HG03097 (cell line): ENCODE data around the gene CEP162.
"Not testable (repeated sequence)": the region's sequence is repeated elsewhere in the genome, so short reads cannot be mapped to it uniquely, and the experiment has no call there.

ENCODE experiments used
- ATAC-seq: cut with Tn5 transposase; IDR thresholded peaks from one replicate; pipeline ENCODE4 v1.9.1; 2021; ENCODE audit not compliant: unreplicated experiment, low FRiP score

CEP162 gene

GRCh38 chr6:84164328-84164727, 63.1 kb downstream of the CEP162 start:
- ATAC-seq: not testable (repeated sequence)

GRCh38 chr6:84161190-84161589, 66.3 kb downstream of the CEP162 start:
- no peak for ATAC-seq

- no peak for ATAC-seq
Observed at GRCh38 chr6:84156306-84156705, 71.1 kb downstream of the CEP162 start.

- no peak for ATAC-seq
Observed at GRCh38 chr6:84151669-84152068, 75.8 kb downstream of the CEP162 start.

DNA sequence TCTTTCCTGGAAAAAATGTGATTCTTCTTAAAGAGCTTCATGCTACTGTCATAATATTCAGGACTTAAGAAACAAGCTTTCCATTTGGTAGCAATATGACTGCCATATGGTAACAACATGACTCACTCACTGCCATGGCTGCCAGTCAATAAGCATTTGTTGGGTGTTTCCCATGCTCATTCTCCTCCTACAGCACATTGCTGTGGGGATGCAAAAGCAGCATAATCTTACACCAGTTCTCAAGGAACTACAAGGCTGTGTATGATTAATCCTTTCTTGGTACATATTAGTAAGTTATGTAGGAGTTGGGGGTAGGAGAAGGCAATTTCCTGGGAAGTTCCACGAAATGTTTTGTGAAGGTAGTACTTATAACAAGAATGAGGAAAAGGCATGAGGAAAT, 76.7 kb downstream of the CEP162 start:
- ATAC-seq: no peak

GRCh38 chr6:84141521-84141920, 85.9 kb downstream of the CEP162 start:
- ATAC-seq: no peak

DNA sequence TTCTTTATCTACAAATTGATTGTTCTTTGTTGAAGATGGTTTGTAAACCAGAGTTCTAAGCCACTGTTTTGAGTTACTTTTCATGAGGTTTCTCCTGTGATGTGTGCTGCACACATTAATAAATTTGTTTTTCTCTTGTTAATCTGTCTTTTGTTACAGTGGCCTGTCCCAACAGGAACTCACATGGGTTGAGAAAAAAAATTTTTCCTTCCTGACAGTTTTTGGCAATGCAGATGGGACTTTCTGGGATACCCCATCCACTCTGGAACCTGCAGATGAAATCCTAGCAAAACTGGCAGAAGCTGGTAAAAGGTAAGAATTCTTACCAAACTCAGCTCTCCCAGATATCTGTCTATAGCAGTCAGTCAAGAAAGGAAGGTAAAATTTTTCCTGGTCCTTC, 88.1 kb downstream of the CEP162 start:
- ATAC-seq: no peak

- ATAC-seq: no peak
Observed at GRCh38 chr6:84137989-84138575, 89.4 kb downstream of the CEP162 start.

DNA sequence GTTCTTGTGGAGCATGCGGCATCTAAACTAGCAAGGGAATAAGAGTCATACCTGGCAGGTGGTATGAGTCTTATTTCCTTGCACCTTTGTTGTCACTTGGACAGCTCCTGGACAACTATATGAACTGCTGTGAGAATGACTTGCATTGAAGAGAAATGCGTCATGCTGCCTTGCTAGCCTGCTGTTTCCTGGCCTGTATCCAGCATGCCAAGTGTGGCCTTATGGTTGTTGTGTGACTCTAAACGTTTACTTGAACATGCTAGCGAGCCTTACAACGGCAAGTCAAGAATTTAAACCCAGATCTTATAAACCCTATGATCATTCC, 90.4 kb downstream of the CEP162 start:
- no peak for ATAC-seq

DNA sequence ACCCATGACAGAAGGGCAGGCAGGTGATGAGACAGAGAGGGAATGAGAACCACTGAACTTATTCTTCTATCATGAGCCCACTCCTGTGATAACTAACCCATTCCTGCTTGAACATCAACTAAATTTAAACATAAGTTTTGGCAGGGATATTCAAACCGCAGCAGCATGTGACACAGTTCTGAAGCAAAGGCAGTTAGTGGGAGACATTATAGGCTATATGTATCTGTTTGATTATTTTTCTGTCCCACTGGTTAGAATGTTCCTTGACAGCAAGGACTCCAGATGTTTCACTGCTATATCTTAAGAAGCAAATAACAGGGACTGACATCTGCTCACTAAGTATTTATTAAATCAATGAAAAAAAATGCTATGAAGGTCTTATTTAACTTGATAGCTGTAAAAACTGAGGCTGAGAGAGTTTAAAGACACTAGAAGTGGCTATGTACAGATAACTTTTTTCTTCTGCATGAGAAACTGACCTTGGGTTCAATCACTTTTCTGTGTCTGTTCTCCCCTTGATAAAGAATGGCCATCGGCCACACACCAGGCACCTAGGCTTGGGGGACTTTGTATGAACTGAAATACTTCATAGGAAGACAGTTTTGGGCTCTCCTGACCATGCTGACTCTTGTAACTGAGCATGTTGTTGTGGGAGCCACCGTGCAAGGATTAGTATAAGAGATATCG, 90.9 kb downstream of the CEP162 start:
- no peak for ATAC-seq

GRCh38 chr6:84135291-84135690, 92.2 kb downstream of the CEP162 start:
- ATAC-seq: no peak

DNA sequence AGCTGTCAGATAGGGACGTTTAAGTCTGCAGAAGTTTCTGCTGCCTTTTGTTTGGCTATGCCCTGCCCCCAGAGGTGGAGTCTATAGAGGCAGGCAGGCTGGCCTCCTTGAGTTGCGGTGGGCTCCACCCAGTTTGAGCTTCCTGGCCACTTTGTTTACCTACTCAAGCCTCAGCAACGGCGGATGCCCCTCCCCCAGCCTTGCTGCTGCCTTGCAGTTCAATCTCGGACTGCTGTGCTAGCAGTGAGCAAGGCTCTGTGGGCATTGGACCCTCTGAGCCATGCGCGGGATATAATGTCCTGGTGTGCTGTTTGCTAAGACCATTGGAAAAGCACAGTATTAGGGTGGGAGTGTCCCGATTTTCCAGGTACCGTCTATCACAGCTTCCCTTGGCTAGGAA, 94.1 kb downstream of the CEP162 start:
- ATAC-seq: not testable (repeated sequence)

DNA sequence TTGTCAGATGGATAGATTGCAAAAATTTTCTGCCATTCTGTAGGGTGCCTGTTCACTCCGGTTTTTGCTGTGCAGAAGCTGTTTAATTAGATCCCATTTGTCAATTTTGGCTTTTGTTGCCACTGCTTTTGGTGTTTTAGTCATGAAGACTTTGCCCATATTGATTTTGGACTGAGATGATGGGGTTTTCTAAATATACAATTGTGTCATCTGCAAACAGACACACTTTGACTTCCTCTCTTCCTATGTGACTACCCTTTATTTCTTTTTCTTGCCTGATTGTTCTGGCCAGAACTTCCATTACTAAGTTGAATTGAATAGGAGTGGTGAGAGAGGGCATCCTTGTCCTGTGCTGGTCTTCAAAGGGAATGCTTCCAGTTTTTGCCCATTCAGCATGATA, 97.9 kb downstream of the CEP162 start:
- ATAC-seq: not testable (repeated sequence)

DNA sequence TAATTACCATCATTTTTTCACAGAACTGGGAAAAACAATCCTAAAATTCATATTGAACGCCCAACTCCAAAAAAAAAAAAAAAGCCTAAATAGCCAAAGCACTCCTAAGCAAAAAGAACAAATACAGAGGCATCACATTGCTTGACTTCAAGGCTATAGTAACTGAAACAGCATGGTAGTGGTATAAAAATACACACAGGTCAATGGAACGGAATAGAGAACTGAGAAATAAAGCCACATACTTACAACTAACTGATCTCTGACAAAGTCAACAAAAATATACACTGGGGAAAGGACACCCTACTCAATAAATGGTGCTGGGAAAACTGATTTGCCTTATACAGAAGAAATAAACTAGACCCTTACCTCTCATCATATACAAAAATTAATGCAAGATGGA, 104.3 kb downstream of the CEP162 start:
- no peak for ATAC-seq

DNA sequence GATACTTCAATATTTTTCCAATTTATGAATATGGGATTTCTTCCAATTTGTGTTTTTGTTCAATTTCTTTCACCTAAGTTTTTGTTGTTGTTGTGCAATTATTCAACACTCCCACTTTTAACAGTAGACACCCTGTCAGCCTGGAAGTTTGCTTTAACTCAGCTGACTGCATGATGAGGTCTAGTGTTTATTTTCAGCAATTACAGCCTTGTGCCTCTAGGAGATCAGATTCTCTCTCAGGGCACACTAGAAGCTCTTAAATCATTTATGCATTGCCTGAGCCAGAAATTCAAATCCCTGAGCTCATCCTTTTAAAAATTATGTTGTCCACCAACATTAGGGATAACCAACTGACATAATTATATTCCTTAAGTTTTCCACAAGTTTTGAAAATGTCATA, 108.2 kb downstream of the CEP162 start:
- no peak for ATAC-seq

- ATAC-seq: no peak
Observed at GRCh38 chr6:84118191-84118590, 109.3 kb downstream of the CEP162 start.

- not testable (repeated sequence) for ATAC-seq
Observed at GRCh38 chr6:84114933-84115594, 112.4 kb downstream of the CEP162 start.

- ATAC-seq: not testable (repeated sequence)
Observed at GRCh38 chr6:84111351-84111750, 116.1 kb downstream of the CEP162 start.

DNA sequence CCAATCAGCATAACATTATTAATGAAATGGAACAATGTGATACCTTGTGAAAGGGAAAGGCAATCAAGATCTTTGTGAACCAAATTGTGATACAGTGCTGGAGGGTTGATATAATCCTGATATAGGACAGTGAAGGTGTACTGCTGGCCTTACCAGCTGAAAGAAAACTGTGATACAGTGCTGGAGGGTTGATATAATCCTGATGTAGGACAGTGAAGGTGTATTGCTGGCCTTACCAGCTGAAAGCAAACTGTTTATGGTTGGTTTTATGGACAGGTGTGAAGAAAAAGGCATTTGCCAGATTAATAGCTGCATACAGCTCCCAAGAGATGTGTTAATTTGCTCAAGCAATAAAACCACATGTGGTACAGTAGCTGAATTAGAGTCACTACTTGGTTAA, 119.9 kb downstream of the CEP162 start:
- no peak for ATAC-seq

DNA sequence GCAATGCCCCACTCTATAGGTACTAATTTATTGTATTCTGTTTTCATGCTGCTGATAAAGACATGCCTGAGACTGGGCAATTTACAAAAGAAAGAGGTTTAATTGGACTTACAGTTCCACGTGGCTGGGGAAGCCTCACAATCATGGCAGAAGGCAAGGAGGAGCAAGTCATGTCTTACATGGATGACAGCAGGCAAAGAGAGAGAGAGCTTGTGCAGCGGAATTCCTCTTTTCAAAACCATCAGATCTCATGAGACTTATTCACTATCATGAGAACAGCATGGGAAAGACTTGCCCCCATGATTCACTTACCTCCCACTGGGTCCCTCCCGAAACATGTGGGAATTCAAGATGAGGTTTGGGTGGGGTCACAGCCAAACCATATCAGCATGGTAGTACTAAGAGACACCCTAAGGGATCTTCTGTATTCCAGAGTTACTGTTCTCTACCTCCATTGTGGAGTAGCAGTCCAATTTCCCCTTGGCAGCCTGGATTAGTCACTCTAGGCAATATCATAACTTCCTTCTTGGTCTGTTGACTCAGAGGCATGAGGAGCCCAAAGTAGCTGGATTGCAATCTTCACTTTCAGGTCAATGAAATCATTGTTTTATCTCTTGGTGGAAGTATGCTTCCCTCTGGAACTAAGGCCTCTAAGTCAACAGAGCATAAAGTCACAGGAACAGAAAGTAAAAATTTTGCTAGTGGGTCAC, 122.1 kb downstream of the CEP162 start:
- ATAC-seq: not testable (repeated sequence)

GRCh38 chr6:84103029-84103428, 124.4 kb downstream of the CEP162 start:
- no peak for ATAC-seq

GRCh38 chr6:84095156-84095555, 132.3 kb downstream of the CEP162 start:
- no peak for ATAC-seq
